ENCODE measurements around the gene RBM12. TPM values are rescaled to one million over a fixed set of nuclear protein-coding genes. Genes with fewer than 3 reads are reported as not detected.

RBM12 gene
- total and polyA plus RNA-seq, 7 experiments from 2014 or later, result 48.9 to 122 (median 113) TPM

GRCh38 chr20:35635652-35636051 is 29.0 kb downstream of the RBM12 start:
- no peaks in the 10 kb centered on the region for H3K27me3 ChIP-seq (ENCODE audit: control insufficient read depth in 2 of 2, insufficient read depth in 2 of 2, low read length in 2 of 2)
- intact Hi-C loops (cut with micrococcal nuclease), result no loop called here
- no peak for ATAC-seq
- peak overlapping the region in 8 of 9 donors; percentile 22 to 80 (median 67) for H3K27ac Mint-ChIP-seq
- H3K4me1 ChIP-seq (ENCODE audit: control insufficient read depth in 2 of 2, insufficient read depth in 2 of 2, low read length in 2 of 2), result peaks cover 0 to 11% of the 10 kb centered on the region in 2 donors
- H3K27ac ChIP-seq (ENCODE audit: low read depth, low read length), result no peak overlapping the region
- H3K36me3 ChIP-seq (ENCODE audit: control insufficient read depth in 2 of 3, insufficient read depth in 3 of 3, low read length in 3 of 3), result peaks cover 8 to 22% (median 10%) of the 10 kb centered on the region in 3 experiments
- ChIA-PET POLR2A (interaction anchor here (0.5 kb wide), 1 partner anchor 1183 kb away, joined by 3 read pairs; no protein-coding TSS in a partner anchor), CTCF (no interaction called here)
- no peaks in the 10 kb centered on the region for H3K9me3 Mint-ChIP-seq
- no peaks in the 10 kb centered on the region for H3K9me3 ChIP-seq (ENCODE audit: control insufficient read depth in 2 of 3, low read length in 3 of 3)
- H3K4me3 Mint-ChIP-seq, result no peak overlapping the region
- peaks cover 0 to 18% (median 5%) of the 10 kb centered on the region in 5 donors for H3K36me3 Mint-ChIP-seq
- H3K27me3 Mint-ChIP-seq, result no peaks in the 10 kb centered on the region
- H3K4me1 Mint-ChIP-seq, result peaks cover 24 to 65% (median 55%) of the 10 kb centered on the region in 7 donors
- DNase-seq, result no peak
- H3K4me3 ChIP-seq (ENCODE audit: low read length), result no peak overlapping the region

GRCh38 chr20:35632539-35633115 is 32.1 kb downstream of the RBM12 start:
- H3K4me3 Mint-ChIP-seq, result no peak overlapping the region
- DNase-seq, result no peak
- ChIA-PET POLR2A (interaction anchor here (1.4 kb wide), 2 partner anchors 13 to 32 kb away, joined by 5 read pairs; partner anchors contain the start of genes CPNE1 and RBM12), CTCF (interaction anchor here (0.9 kb wide), 1 partner anchor 11 kb away, joined by 3 read pairs; no protein-coding TSS in a partner anchor)
- peaks cover 0 to 4% of the 10 kb centered on the region in 2 donors for H3K4me1 ChIP-seq (ENCODE audit: control insufficient read depth in 2 of 2, insufficient read depth in 2 of 2, low read length in 2 of 2)
- H3K9me3 ChIP-seq (ENCODE audit: control insufficient read depth in 2 of 3, low read length in 3 of 3), result no peaks in the 10 kb centered on the region
- H3K4me1 Mint-ChIP-seq, result peaks cover 14 to 38% (median 25%) of the 10 kb centered on the region in 7 donors
- H3K27me3 Mint-ChIP-seq, result no peaks in the 10 kb centered on the region
- no peak overlapping the region for H3K4me3 ChIP-seq (ENCODE audit: low read length)
- peaks cover 0 to 29% (median 11%) of the 10 kb centered on the region in 5 donors for H3K36me3 Mint-ChIP-seq
- H3K27me3 ChIP-seq (ENCODE audit: control insufficient read depth in 2 of 2, insufficient read depth in 2 of 2, low read length in 2 of 2), result no peaks in the 10 kb centered on the region
- intact Hi-C loops (cut with micrococcal nuclease), result no loop called here
- H3K27ac ChIP-seq (ENCODE audit: low read depth, low read length), result no peak overlapping the region
- H3K27ac Mint-ChIP-seq, result peak overlapping the region in 5 of 9 donors; percentile 29 to 73 (median 32)
- no peaks in the 10 kb centered on the region for H3K9me3 Mint-ChIP-seq
- H3K36me3 ChIP-seq (ENCODE audit: control insufficient read depth in 2 of 3, insufficient read depth in 3 of 3, low read length in 3 of 3), result peaks cover 22 to 49% (median 26%) of the 10 kb centered on the region in 3 experiments
- ATAC-seq, result no peak

- Histone ChIP-seq H3K9me3 (ENCODE audit: control insufficient read depth in 2 of 3, low read length in 3 of 3) (no peaks in the 10 kb centered on the region), H3K27ac (ENCODE audit: low read depth, low read length) (no peak overlapping the region), H3K27me3 (ENCODE audit: control insufficient read depth in 2 of 2, insufficient read depth in 2 of 2, low read length in 2 of 2) (no peaks in the 10 kb centered on the region), H3K4me3 (ENCODE audit: low read length) (no peak overlapping the region), H3K4me1 (ENCODE audit: control insufficient read depth in 2 of 2, insufficient read depth in 2 of 2, low read length in 2 of 2) (peaks cover 0 to 4% of the 10 kb centered on the region in 2 donors), H3K36me3 (ENCODE audit: control insufficient read depth in 2 of 3, insufficient read depth in 3 of 3, low read length in 3 of 3) (peaks cover 22 to 68% (median 29%) of the 10 kb centered on the region in 3 experiments)
- ATAC-seq (no peak), DNase-seq (no peak)
- H3K27me3 Mint-ChIP-seq, result no peaks in the 10 kb centered on the region
- POLR2A ChIA-PET, result interaction anchor here (0.9 kb wide), 1 partner anchor 23 kb away, joined by 3 read pairs; no protein-coding TSS in a partner anchor
- CTCF ChIA-PET, result interaction anchor here (1.5 kb wide), 1 partner anchor 10 kb away, joined by 5 read pairs; no protein-coding TSS in a partner anchor
- peaks cover 6 to 20% (median 14%) of the 10 kb centered on the region in 7 donors for H3K4me1 Mint-ChIP-seq
- no peaks in the 10 kb centered on the region for H3K9me3 Mint-ChIP-seq
- intact Hi-C loops (cut with micrococcal nuclease), result no loop called here
- H3K27ac Mint-ChIP-seq, result peak overlapping the region in 1 of 9 donors; percentile 41
- H3K36me3 Mint-ChIP-seq, result peaks cover 4 to 45% (median 19%) of the 10 kb centered on the region in 5 donors
- H3K4me3 Mint-ChIP-seq, result no peak overlapping the region
These were observed 34.1 kb downstream of the RBM12 start for GRCh38 chr20:35630636-35631035.

- Mint-ChIP-seq H3K27me3 (no peaks in the 10 kb centered on the region), H3K4me3 (no peak overlapping the region), H3K9me3 (no peaks in the 10 kb centered on the region), H3K4me1 (peaks cover 0 to 9% (median 6%) of the 10 kb centered on the region in 7 donors), H3K27ac (peak overlapping the region in 4 of 9 donors; percentile 22 to 52 (median 39)), H3K36me3 (peaks cover 7 to 41% (median 21%) of the 10 kb centered on the region in 5 donors)
- ChIA-PET CTCF (interaction anchor here (1.5 kb wide), 1 partner anchor 9 kb away, joined by 5 read pairs; no protein-coding TSS in a partner anchor), POLR2A (interaction anchor here (1.1 kb wide), 1 partner anchor 10 kb away, joined by 3 read pairs; no protein-coding TSS in a partner anchor)
- H3K36me3 ChIP-seq (ENCODE audit: control insufficient read depth in 2 of 3, insufficient read depth in 3 of 3, low read length in 3 of 3), result peaks cover 22 to 72% (median 29%) of the 10 kb centered on the region in 3 experiments
- ATAC-seq, result no peak
- H3K27me3 ChIP-seq (ENCODE audit: control insufficient read depth in 2 of 2, insufficient read depth in 2 of 2, low read length in 2 of 2), result no peaks in the 10 kb centered on the region
- no peak overlapping the region for H3K4me3 ChIP-seq (ENCODE audit: low read length)
- no peak overlapping the region for H3K27ac ChIP-seq (ENCODE audit: low read depth, low read length)
- H3K4me1 ChIP-seq (ENCODE audit: control insufficient read depth in 2 of 2, insufficient read depth in 2 of 2, low read length in 2 of 2), result no peaks in the 10 kb centered on the region
- intact Hi-C loops (cut with micrococcal nuclease), result no loop called here
- no peak for DNase-seq
- no peaks in the 10 kb centered on the region for H3K9me3 ChIP-seq (ENCODE audit: control insufficient read depth in 2 of 3, low read length in 3 of 3)
These were observed 35.1 kb downstream of the RBM12 start for GRCh38 chr20:35629427-35630145.

GRCh38 chr20:35627121-35627520 is 37.6 kb downstream of the RBM12 start:
- Mint-ChIP-seq H3K27ac (peak overlapping the region in 2 of 9 donors; percentile 45 to 80), H3K36me3 (peaks cover 7 to 36% (median 19%) of the 10 kb centered on the region in 5 donors)
- H3K36me3 ChIP-seq (ENCODE audit: control insufficient read depth in 2 of 3, insufficient read depth in 3 of 3, low read length in 3 of 3), result peaks cover 22 to 64% (median 29%) of the 10 kb centered on the region in 3 experiments

GRCh38 chr20:35626386-35627001 is 38.2 kb downstream of the RBM12 start:
- ChIA-PET CTCF (no interaction called here), POLR2A (no interaction called here)
- Mint-ChIP-seq H3K4me3 (no peak overlapping the region), H3K27me3 (no peaks in the 10 kb centered on the region), H3K9me3 (no peaks in the 10 kb centered on the region), H3K4me1 (peaks cover 0 to 6% (median 0%) of the 10 kb centered on the region in 7 donors), H3K36me3 (peaks cover 7 to 34% (median 22%) of the 10 kb centered on the region in 5 donors), H3K27ac (peak overlapping the region in 2 of 9 donors; percentile 43 to 45)
- no peaks in the 10 kb centered on the region for H3K9me3 ChIP-seq (ENCODE audit: control insufficient read depth in 2 of 3, low read length in 3 of 3)
- H3K27me3 ChIP-seq (ENCODE audit: control insufficient read depth in 2 of 2, insufficient read depth in 2 of 2, low read length in 2 of 2), result no peaks in the 10 kb centered on the region
- H3K27ac ChIP-seq (ENCODE audit: low read depth, low read length), result no peak overlapping the region
- ATAC-seq (no peak), DNase-seq (no peak)
- H3K36me3 ChIP-seq (ENCODE audit: control insufficient read depth in 2 of 3, insufficient read depth in 3 of 3, low read length in 3 of 3), result peaks cover 22 to 58% (median 28%) of the 10 kb centered on the region in 3 experiments
- no peak overlapping the region for H3K4me3 ChIP-seq (ENCODE audit: low read length)
- no peaks in the 10 kb centered on the region for H3K4me1 ChIP-seq (ENCODE audit: control insufficient read depth in 2 of 2, insufficient read depth in 2 of 2, low read length in 2 of 2)
- intact Hi-C loops (cut with micrococcal nuclease), result no loop called here

More at GRCh38 chr20:35627121-35627520, 37.6 kb downstream of the RBM12 start:
- Mint-ChIP-seq H3K4me1 (peaks cover 0 to 6% (median 0%) of the 10 kb centered on the region in 7 donors), H3K27me3 (no peaks in the 10 kb centered on the region), H3K4me3 (no peak overlapping the region), H3K9me3 (no peaks in the 10 kb centered on the region)
- DNase-seq (no peak), ATAC-seq (no peak)
- Histone ChIP-seq H3K27ac (ENCODE audit: low read depth, low read length) (no peak overlapping the region), H3K4me3 (ENCODE audit: low read length) (no peak overlapping the region), H3K27me3 (ENCODE audit: control insufficient read depth in 2 of 2, insufficient read depth in 2 of 2, low read length in 2 of 2) (no peaks in the 10 kb centered on the region), H3K9me3 (ENCODE audit: control insufficient read depth in 2 of 3, low read length in 3 of 3) (no peaks in the 10 kb centered on the region), H3K4me1 (ENCODE audit: control insufficient read depth in 2 of 2, insufficient read depth in 2 of 2, low read length in 2 of 2) (no peaks in the 10 kb centered on the region)
- CTCF ChIA-PET, result interaction anchor here (0.5 to 0.7 kb wide), 5 partner anchors 26 to 532 kb away, joined by 3 to 7 read pairs (median 4); no protein-coding TSS in a partner anchor
- intact Hi-C loops (cut with micrococcal nuclease), result no loop called here
- POLR2A ChIA-PET, result interaction anchor here (0.9 kb wide), 1 partner anchor 27 kb away, joined by 3 read pairs; no protein-coding TSS in a partner anchor

Data from naive thymus-derived CD4-positive, alpha-beta T cell (primary cell).